ENCODE data around the gene C8A. TPM values are rescaled to one million over a fixed set of nuclear protein-coding genes. Genes with fewer than 3 reads are reported as not detected.

The C8A gene
- total RNA-seq, 1 experiment from 2014 or later, result 0.13 TPM

DNA sequence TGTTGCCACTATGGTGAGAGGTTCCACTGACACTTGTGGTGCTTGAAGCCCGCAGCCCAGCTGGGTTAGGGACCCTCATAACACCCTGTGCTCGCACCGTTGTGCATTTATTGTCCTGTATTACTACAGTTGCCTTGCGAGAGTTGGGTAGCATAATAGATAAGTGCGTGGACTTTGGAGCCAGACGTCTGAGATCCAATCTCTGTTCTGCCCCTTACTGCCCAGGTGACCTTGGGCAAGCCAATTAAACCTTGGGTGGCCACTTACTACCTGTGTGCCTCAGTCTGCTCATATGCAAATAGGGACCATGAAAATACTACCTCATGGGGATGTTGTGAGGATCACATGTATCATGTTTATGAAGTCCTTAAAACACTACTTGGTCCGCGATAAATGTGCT is 97.9 kb downstream of the C8A start (continued):
- TF ChIP-seq, protein P1, sequence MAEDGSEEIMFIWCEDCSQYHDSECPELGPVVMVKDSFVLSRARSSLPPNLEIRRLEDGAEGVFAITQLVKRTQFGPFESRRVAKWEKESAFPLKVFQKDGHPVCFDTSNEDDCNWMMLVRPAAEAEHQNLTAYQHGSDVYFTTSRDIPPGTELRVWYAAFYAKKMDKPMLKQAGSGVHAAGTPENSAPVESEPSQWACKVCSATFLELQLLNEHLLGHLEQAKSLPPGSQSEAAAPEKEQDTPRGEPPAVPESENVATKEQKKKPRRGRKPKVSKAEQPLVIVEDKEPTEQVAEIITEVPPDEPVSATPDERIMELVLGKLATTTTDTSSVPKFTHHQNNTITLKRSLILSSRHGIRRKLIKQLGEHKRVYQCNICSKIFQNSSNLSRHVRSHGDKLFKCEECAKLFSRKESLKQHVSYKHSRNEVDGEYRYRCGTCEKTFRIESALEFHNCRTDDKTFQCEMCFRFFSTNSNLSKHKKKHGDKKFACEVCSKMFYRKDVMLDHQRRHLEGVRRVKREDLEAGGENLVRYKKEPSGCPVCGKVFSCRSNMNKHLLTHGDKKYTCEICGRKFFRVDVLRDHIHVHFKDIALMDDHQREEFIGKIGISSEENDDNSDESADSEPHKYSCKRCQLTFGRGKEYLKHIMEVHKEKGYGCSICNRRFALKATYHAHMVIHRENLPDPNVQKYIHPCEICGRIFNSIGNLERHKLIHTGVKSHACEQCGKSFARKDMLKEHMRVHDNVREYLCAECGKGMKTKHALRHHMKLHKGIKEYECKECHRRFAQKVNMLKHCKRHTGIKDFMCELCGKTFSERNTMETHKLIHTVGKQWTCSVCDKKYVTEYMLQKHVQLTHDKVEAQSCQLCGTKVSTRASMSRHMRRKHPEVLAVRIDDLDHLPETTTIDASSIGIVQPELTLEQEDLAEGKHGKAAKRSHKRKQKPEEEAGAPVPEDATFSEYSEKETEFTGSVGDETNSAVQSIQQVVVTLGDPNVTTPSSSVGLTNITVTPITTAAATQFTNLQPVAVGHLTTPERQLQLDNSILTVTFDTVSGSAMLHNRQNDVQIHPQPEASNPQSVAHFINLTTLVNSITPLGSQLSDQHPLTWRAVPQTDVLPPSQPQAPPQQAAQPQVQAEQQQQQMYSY (CRISPR knock-in tag; IDR thresholded peaks at IDR 0.05), result no peak
- TF ChIP-seq PRRX2 (CRISPR knock-in tag; IDR thresholded peaks at IDR 0.05) (no peak), CBFB (CRISPR knock-in tag; IDR thresholded peaks at IDR 0.05; ENCODE audit: low read depth) (no peak)

DNA sequence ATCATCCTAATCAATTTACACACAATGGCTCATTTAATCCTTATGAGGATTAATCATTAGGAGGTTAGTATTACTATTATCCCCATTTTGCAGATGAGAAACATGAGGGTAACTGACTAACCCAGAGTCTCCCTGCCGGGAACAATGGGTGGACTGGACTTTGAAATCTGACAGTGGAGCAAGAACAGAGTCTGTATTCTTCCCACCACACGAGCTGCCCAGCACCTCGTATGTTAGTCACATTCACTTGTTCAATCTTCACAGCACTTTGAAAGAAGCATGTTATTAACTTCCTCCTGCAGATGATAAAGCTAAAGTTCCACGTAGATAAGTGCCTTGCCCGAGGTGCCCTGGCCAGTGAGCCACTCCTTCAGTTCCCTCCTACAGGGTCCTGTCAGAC is 98.8 kb downstream of the C8A start:
- ATAC-seq (no peak), DNase-seq (ENCODE audit: low spot score) (no peak)
- Mint-ChIP-seq H3K27me3 (ENCODE audit: low read depth) (peaks cover 3% of the 10 kb centered on the region; the same call in 1 of the 2 replicates), H3K36me3 (no peaks in the 10 kb centered on the region), H3K27ac (no peak overlapping the region), H3K4me1 (no peaks in the 10 kb centered on the region), H3K9me3 (no peaks in the 10 kb centered on the region), H3K4me3 (no peak overlapping the region)
- no peak for TF ChIP-seq KAT7 (CRISPR knock-in tag; IDR thresholded peaks at IDR 0.05; ENCODE audit: borderline replicate concordance)
- TF ChIP-seq, protein P2, sequence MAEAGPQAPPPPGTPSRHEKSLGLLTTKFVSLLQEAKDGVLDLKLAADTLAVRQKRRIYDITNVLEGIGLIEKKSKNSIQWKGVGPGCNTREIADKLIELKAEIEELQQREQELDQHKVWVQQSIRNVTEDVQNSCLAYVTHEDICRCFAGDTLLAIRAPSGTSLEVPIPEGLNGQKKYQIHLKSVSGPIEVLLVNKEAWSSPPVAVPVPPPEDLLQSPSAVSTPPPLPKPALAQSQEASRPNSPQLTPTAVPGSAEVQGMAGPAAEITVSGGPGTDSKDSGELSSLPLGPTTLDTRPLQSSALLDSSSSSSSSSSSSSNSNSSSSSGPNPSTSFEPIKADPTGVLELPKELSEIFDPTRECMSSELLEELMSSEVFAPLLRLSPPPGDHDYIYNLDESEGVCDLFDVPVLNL (CRISPR knock-in tag; IDR thresholded peaks at IDR 0.05; ENCODE audit: borderline replicate concordance, low read depth), result no peak
- TF ChIP-seq, protein P3, sequence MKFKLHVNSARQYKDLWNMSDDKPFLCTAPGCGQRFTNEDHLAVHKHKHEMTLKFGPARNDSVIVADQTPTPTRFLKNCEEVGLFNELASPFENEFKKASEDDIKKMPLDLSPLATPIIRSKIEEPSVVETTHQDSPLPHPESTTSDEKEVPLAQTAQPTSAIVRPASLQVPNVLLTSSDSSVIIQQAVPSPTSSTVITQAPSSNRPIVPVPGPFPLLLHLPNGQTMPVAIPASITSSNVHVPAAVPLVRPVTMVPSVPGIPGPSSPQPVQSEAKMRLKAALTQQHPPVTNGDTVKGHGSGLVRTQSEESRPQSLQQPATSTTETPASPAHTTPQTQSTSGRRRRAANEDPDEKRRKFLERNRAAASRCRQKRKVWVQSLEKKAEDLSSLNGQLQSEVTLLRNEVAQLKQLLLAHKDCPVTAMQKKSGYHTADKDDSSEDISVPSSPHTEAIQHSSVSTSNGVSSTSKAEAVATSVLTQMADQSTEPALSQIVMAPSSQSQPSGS (CRISPR knock-in tag; IDR thresholded peaks at IDR 0.05; ENCODE audit: borderline replicate concordance, low read depth), result no peak
- no peak for TF ChIP-seq GTF2I (CRISPR knock-in tag; conservative IDR thresholded peaks at IDR 0.05)
- no peak for TF ChIP-seq NR3C1 (CRISPR knock-in tag; conservative IDR thresholded peaks at IDR 0.05; ENCODE audit: low read depth)
- TF ChIP-seq, protein P4, sequence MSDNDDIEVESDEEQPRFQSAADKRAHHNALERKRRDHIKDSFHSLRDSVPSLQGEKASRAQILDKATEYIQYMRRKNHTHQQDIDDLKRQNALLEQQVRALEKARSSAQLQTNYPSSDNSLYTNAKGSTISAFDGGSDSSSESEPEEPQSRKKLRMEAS (CRISPR knock-in tag; IDR thresholded peaks at IDR 0.05), result no peak
- no peak for TF ChIP-seq ZNF396 (CRISPR knock-in tag; IDR thresholded peaks at IDR 0.05; ENCODE audit: borderline replicate concordance)
- TF ChIP-seq, protein P5, sequence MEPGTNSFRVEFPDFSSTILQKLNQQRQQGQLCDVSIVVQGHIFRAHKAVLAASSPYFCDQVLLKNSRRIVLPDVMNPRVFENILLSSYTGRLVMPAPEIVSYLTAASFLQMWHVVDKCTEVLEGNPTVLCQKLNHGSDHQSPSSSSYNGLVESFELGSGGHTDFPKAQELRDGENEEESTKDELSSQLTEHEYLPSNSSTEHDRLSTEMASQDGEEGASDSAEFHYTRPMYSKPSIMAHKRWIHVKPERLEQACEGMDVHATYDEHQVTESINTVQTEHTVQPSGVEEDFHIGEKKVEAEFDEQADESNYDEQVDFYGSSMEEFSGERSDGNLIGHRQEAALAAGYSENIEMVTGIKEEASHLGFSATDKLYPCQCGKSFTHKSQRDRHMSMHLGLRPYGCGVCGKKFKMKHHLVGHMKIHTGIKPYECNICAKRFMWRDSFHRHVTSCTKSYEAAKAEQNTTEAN (CRISPR knock-in tag; IDR thresholded peaks at IDR 0.05), result no peak
- TF ChIP-seq, protein P6, sequence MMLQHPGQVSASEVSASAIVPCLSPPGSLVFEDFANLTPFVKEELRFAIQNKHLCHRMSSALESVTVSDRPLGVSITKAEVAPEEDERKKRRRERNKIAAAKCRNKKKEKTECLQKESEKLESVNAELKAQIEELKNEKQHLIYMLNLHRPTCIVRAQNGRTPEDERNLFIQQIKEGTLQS (CRISPR knock-in tag; conservative IDR thresholded peaks at IDR 0.05), result no peak
- TF ChIP-seq, protein P7, sequence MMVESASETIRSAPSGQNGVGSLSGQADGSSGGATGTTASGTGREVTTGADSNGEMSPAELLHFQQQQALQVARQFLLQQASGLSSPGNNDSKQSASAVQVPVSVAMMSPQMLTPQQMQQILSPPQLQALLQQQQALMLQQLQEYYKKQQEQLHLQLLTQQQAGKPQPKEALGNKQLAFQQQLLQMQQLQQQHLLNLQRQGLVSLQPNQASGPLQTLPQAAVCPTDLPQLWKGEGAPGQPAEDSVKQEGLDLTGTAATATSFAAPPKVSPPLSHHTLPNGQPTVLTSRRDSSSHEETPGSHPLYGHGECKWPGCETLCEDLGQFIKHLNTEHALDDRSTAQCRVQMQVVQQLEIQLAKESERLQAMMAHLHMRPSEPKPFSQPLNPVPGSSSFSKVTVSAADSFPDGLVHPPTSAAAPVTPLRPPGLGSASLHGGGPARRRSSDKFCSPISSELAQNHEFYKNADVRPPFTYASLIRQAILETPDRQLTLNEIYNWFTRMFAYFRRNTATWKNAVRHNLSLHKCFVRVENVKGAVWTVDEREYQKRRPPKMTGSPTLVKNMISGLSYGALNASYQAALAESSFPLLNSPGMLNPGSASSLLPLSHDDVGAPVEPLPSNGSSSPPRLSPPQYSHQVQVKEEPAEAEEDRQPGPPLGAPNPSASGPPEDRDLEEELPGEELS (CRISPR knock-in tag; IDR thresholded peaks at IDR 0.05), result no peak
- no peak for TF ChIP-seq JUN (CRISPR knock-in tag; IDR thresholded peaks at IDR 0.05)
- no peak for TF ChIP-seq HMGA2 (CRISPR knock-in tag; IDR thresholded peaks at IDR 0.05)
- TF ChIP-seq, protein P8, sequence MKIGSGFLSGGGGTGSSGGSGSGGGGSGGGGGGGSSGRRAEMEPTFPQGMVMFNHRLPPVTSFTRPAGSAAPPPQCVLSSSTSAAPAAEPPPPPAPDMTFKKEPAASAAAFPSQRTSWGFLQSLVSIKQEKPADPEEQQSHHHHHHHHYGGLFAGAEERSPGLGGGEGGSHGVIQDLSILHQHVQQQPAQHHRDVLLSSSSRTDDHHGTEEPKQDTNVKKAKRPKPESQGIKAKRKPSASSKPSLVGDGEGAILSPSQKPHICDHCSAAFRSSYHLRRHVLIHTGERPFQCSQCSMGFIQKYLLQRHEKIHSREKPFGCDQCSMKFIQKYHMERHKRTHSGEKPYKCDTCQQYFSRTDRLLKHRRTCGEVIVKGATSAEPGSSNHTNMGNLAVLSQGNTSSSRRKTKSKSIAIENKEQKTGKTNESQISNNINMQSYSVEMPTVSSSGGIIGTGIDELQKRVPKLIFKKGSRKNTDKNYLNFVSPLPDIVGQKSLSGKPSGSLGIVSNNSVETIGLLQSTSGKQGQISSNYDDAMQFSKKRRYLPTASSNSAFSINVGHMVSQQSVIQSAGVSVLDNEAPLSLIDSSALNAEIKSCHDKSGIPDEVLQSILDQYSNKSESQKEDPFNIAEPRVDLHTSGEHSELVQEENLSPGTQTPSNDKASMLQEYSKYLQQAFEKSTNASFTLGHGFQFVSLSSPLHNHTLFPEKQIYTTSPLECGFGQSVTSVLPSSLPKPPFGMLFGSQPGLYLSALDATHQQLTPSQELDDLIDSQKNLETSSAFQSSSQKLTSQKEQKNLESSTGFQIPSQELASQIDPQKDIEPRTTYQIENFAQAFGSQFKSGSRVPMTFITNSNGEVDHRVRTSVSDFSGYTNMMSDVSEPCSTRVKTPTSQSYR (CRISPR knock-in tag; IDR thresholded peaks at IDR 0.05), result no peak
- TF ChIP-seq, protein P9, sequence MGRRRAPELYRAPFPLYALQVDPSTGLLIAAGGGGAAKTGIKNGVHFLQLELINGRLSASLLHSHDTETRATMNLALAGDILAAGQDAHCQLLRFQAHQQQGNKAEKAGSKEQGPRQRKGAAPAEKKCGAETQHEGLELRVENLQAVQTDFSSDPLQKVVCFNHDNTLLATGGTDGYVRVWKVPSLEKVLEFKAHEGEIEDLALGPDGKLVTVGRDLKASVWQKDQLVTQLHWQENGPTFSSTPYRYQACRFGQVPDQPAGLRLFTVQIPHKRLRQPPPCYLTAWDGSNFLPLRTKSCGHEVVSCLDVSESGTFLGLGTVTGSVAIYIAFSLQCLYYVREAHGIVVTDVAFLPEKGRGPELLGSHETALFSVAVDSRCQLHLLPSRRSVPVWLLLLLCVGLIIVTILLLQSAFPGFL (CRISPR knock-in tag; IDR thresholded peaks at IDR 0.05; ENCODE audit: borderline replicate concordance), result no peak
- no peak for TF ChIP-seq ETV6 (CRISPR knock-in tag; IDR thresholded peaks at IDR 0.05)
- ChIA-PET CTCF (no interaction called here), POLR2A (no interaction called here)
